ENCODE results near the gene DOC2B. TPM values are rescaled to one million over a fixed set of nuclear protein-coding genes. Genes with fewer than 3 reads are reported as not detected.
"Not testable (repeated sequence)": the region's sequence is repeated elsewhere in the genome, so short reads cannot be mapped to it uniquely, and the experiment has no call there.

DOC2B gene
- total RNA-seq, 2 experiments from 2014 or later: 0.08 to 0.34 TPM

GRCh38 chr17:118339-118917, 63.0 kb downstream of the DOC2B start:
- TF ChIP-seq CTCF (IDR thresholded peaks at IDR 0.05): peak; percentile 31
- H3K9me3 Mint-ChIP-seq; H3K27me3 ChIP-seq (ENCODE audit: control insufficient read depth in 1 of 2, insufficient read depth in 2 of 2, low read length in 2 of 2); POLR2A ChIA-PET; H3K4me3 ChIP-seq (ENCODE audit: low read length); H3K4me1 ChIP-seq (ENCODE audit: insufficient read depth, low read length); H3K27ac ChIP-seq (ENCODE audit: low read depth in 1 of 2, low read length in 2 of 2); H3K9me3 ChIP-seq (ENCODE audit: control insufficient read depth in 1 of 2, insufficient read depth in 1 of 2, low read length in 2 of 2); H3K36me3 ChIP-seq (ENCODE audit: insufficient read depth, low read length); CTCF ChIA-PET; intact Hi-C loops (cut with DNase I, micrococcal nuclease); H3K27me3 Mint-ChIP-seq; H3K4me1 Mint-ChIP-seq (ENCODE audit: low read depth); H3K4me3 Mint-ChIP-seq; ATAC-seq (ENCODE audit: poor library complexity); H3K36me3 Mint-ChIP-seq (ENCODE audit: low read depth); H3K27ac Mint-ChIP-seq: not testable (repeated sequence)
- DNase-seq: peak in 8 of 14 experiments; percentile 54 to 76 (median 68)

GRCh38 chr17:113111-113510, 68.3 kb downstream of the DOC2B start:
- H3K36me3 ChIP-seq (ENCODE audit: insufficient read depth, low read length); H3K4me1 ChIP-seq (ENCODE audit: insufficient read depth, low read length); H3K4me3 Mint-ChIP-seq; H3K27me3 ChIP-seq (ENCODE audit: control insufficient read depth in 1 of 2, insufficient read depth in 2 of 2, low read length in 2 of 2); H3K27ac ChIP-seq (ENCODE audit: low read depth in 1 of 2, low read length in 2 of 2); H3K9me3 Mint-ChIP-seq; H3K27me3 Mint-ChIP-seq; POLR2A ChIA-PET; H3K4me1 Mint-ChIP-seq (ENCODE audit: low read depth); intact Hi-C loops (cut with DNase I, micrococcal nuclease); H3K4me3 ChIP-seq (ENCODE audit: low read length); H3K36me3 Mint-ChIP-seq (ENCODE audit: low read depth); H3K27ac Mint-ChIP-seq; H3K9me3 ChIP-seq (ENCODE audit: control insufficient read depth in 1 of 2, insufficient read depth in 1 of 2, low read length in 2 of 2); CTCF ChIA-PET; ATAC-seq (ENCODE audit: poor library complexity): not testable (repeated sequence)
- DNase-seq: peak in 2 of 14 experiments; percentile 7 to 13

Other genes with a start within 250 kb of the DOC2B start
- not detected for gene SCGB1C2, start 44.1 kb downstream of the DOC2B start, total RNA-seq
- 1 to 10 TPM; 2.4 to 2.8 TPM for gene RPH3AL, start 171.2 kb upstream of the DOC2B start, total RNA-seq